Body of pancreas (tissue), 4 donors: ENCODE measurements around the gene SCRG1.

ENCODE experiments used
- POLR2A ChIP-seq, 3 donors: fragments of 450-650 bp; IDR thresholded peaks; one replicate each; pipeline ENCODE4 v1.6.1; 2016; ENCODE audit warnings: antibody characterized with exemption in 3 of 3, mild to moderate bottlenecking in 2 of 3
- TF ChIP-seq, protein P1 (sequence below), 7 experiments: fragments of 450-650 bp in 4 of 7; fragments of 200-600 bp in 3 of 7; sonication (generic) in 3 of 7; IDR thresholded peaks; one replicate each; pipeline ENCODE4 v1.5.1; 2016 to 2019; ENCODE audit warnings: antibody characterized with exemption in 7 of 7

DNA sequence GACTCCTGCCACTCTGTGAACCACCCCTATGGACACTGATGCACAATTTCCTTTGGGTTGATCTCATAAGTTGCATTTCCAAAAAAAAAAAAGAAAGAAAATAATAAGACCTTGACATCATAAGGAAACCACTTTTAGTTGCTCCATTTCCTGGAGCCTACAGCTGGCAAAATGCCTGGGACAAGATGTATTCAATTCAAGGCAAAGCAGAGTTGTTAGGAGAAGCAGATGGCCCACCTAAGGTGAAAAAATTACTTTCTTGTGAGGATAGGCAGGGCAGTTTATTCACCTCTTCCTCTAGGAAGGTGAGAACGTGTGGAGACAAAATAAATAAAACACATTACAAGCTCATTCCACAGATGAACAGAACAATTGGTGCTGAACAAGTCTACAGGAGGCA lies 14.1 kb upstream of the SCRG1 start:
- TF ChIP-seq, protein P1, sequence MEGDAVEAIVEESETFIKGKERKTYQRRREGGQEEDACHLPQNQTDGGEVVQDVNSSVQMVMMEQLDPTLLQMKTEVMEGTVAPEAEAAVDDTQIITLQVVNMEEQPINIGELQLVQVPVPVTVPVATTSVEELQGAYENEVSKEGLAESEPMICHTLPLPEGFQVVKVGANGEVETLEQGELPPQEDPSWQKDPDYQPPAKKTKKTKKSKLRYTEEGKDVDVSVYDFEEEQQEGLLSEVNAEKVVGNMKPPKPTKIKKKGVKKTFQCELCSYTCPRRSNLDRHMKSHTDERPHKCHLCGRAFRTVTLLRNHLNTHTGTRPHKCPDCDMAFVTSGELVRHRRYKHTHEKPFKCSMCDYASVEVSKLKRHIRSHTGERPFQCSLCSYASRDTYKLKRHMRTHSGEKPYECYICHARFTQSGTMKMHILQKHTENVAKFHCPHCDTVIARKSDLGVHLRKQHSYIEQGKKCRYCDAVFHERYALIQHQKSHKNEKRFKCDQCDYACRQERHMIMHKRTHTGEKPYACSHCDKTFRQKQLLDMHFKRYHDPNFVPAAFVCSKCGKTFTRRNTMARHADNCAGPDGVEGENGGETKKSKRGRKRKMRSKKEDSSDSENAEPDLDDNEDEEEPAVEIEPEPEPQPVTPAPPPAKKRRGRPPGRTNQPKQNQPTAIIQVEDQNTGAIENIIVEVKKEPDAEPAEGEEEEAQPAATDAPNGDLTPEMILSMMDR (IDR thresholded peaks at IDR 0.05), result no peak
- no peak for TF ChIP-seq POLR2A (IDR thresholded peaks at IDR 0.05)
